Cardiac septum (tissue), 1 donor: ENCODE results near the gene C11orf98. TPM values are rescaled to one million over a fixed set of nuclear protein-coding genes. Genes with fewer than 3 reads are reported as not detected.
"Not testable (repeated sequence)": the region's sequence is repeated elsewhere in the genome, so short reads cannot be mapped to it uniquely, and the experiment has no call there.

Experiments used
- DNase-seq: peaks from one replicate; pipeline ENCODE4 v3.0.0-alpha.2; 2020; ENCODE audit warnings: low spot score
- intact Hi-C: fragments of 100-400 bp; cut with DNase I; formaldehyde crosslinking; loops from one replicate; pipeline ENCODE4 v1.14.0; 2022
- total RNA-seq: library from RNA; stranded (reverse); fragmentation: NEBNext Ultra II Directional; extraction: Animal tissue kit (Norgen Biotek cat#: 25700); gene quantifications from one replicate; pipeline ENCODE4 v1.2.1, GENCODE V29; 2021
- donor health status: DM: no; HTN: no; CAD: no.

Gene C11orf98
- total RNA-seq, 1 donor from 2014 or later = 25.4 TPM

- intact Hi-C loops = loop anchor here (2.0 kb wide), 1 partner anchor 18 kb away; the partner anchor contains the start of gene GANAB
- DNase-seq = peak; percentile 78
These were observed 470 bp downstream of the C11orf98 start for GRCh38 chr11:62664405-62665074.

GRCh38 chr11:62656796-62657429 is 8.1 kb downstream of the C11orf98 start:
- DNase-seq = no peak
- intact Hi-C loops = no loop called here

GRCh38 chr11:62654297-62654696 is 10.7 kb downstream of the C11orf98 start:
- no peak for DNase-seq
- intact Hi-C loops = no loop called here

- DNase-seq = no peak
- intact Hi-C loops = no loop called here
These were observed 12.6 kb downstream of the C11orf98 start for GRCh38 chr11:62652161-62653006.

GRCh38 chr11:62650283-62650682 is 14.7 kb downstream of the C11orf98 start:
- intact Hi-C loops = not testable (repeated sequence)

GRCh38 chr11:62649486-62649885 is 15.5 kb downstream of the C11orf98 start:
- no peak for DNase-seq
- intact Hi-C loops = no loop called here

More at GRCh38 chr11:62650283-62650682, 14.7 kb downstream of the C11orf98 start:
- DNase-seq = not testable (repeated sequence)

- no peak for DNase-seq
- intact Hi-C loops = no loop called here
These were observed 16.0 kb downstream of the C11orf98 start for GRCh38 chr11:62648967-62649364.

GRCh38 chr11:62648185-62648966 is 16.6 kb downstream of the C11orf98 start:
- DNase-seq = no peak
- intact Hi-C loops = no loop called here

- no peak for DNase-seq
- intact Hi-C loops = loop anchor here (2.0 kb wide), 2 partner anchors 17 to 25 kb away; partner anchors contain the start of genes C11orf98 and CSKMT
These were observed 17.4 kb downstream of the C11orf98 start for GRCh38 chr11:62647609-62648005.

- intact Hi-C loops = loop anchor here (2.0 kb wide), 2 partner anchors 18 to 24 kb away; partner anchors contain the start of genes C11orf98 and CSKMT
- no peak for DNase-seq
These were observed 18.0 kb downstream of the C11orf98 start for GRCh38 chr11:62646825-62647608.

- intact Hi-C loops = loop anchor here (2.0 kb wide), 2 partner anchors 19 to 23 kb away; partner anchors contain the start of genes C11orf98 and CSKMT
- DNase-seq = peak; percentile 100
These were observed 18.8 kb downstream of the C11orf98 start, which contains the start of gene GANAB for GRCh38 chr11:62645946-62646824. GANAB (minus strand) TSS chr11:62646613; CDS start chr11:62646599, 14 bp downstream.

GRCh38 chr11:62645671-62645945 is 19.4 kb downstream of the C11orf98 start:
- intact Hi-C loops = no loop called here
- DNase-seq = no peak

- intact Hi-C loops = no loop called here
- no peak for DNase-seq
These were observed 20.8 kb downstream of the C11orf98 start for GRCh38 chr11:62644220-62644619.

- DNase-seq = no peak
These were observed 32.5 kb downstream of the C11orf98 start for GRCh38 chr11:62632492-62632891.

GRCh38 chr11:62627713-62628112 is 37.3 kb downstream of the C11orf98 start:
- intact Hi-C loops = no loop called here
- no peak for DNase-seq

More at GRCh38 chr11:62632492-62632891, 32.5 kb downstream of the C11orf98 start:
- intact Hi-C loops = loop anchor here (10.0 kb wide), 1 partner anchor 382 kb away; the partner anchor contains the start of gene SLC22A8

GRCh38 chr11:62622476-62623089 is 42.4 kb downstream of the C11orf98 start:
- intact Hi-C loops = loop anchor here (2.0 kb wide), 1 partner anchor 24 kb away; the partner anchor contains the start of gene GANAB
- DNase-seq = no peak
